Measurements from ENCODE around the gene LCE3C.
"Not testable (repeated sequence)": the region's sequence is repeated elsewhere in the genome, so short reads cannot be mapped to it uniquely, and the experiment has no call there.

LCE3C gene

DNA sequence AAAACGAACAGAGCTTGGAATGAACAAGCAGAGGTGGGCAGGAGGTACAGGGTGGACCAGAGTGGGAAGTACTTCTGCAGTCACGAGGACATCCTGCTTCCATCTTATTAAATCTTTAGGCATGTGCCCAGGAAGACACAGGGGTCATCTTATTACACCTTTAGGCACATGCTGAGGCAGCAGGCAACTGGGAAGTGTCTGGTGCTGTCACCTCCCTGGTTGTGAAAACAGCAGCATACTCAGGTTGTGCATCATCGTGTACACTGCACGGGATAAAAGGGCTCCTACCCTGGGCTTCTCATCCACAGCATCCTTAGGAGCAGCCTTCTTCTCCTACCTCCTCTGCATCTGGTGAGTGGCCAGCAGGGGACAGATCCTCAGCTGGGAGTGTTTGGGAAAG lies at the start of gene LCE3C:
LCE3C (plus strand) TSS at position 301 of the 400 bp plus-strand sequence. CDS start 498 bp downstream, outside the sequence.
- no peak for DNase-seq (ENCODE audit: low read depth in 1 of 2, low spot score in 1 of 2)

- no peak for DNase-seq (ENCODE audit: low read depth in 1 of 2, low spot score in 1 of 2)
Measured at GRCh38 chr1:152565115-152565514, 34.9 kb upstream of the LCE3C start.

DNA sequence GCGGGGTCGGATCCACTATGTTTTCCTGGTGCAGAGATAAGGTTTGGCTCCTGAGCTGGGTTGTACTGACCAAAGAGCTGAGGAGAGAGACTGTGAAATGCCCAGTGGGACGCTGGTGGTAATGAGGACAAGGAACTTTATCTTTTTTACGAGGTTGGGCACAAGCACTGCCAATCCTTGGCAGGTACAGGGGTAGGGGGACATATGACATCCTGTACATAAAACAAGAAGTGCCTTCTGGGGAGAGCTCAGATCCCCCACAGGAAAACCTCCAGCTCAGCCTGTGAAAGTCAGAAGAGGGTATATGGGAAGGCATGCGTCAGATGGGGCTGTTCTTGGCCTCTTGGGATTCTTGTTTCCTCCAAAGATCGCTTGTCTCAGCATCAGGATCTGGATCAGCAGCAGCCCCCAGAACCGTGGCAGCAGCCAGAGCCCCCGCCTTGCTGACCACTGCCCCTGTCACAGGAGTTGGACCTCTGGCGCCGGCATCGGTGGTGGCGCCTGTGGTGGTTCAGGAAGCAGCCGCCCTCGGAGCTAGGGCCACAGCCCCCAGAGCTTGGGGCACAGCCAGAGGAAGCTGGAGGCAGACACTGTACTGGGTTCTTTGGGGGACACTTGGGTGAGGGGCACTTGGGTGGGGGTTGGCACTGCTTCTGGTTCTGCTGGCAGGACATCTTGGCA lies 34.4 kb upstream of the LCE3C start:
- no peak for DNase-seq (ENCODE audit: low read depth in 1 of 2, low spot score in 1 of 2)

- no peak for DNase-seq (ENCODE audit: low read depth in 1 of 2, low spot score in 1 of 2)
Measured at GRCh38 chr1:152566681-152567080, 33.4 kb upstream of the LCE3C start, which contains the start of gene LCE3E. LCE3E (minus strand) TSS chr1:152566780; CDS start chr1:152566208, 572 bp downstream.

- DNase-seq (ENCODE audit: low read depth in 1 of 2, low spot score in 1 of 2), result no peak
Measured at GRCh38 chr1:152577168-152577567, 22.9 kb upstream of the LCE3C start.

- DNase-seq (ENCODE audit: low read depth in 1 of 2, low spot score in 1 of 2), result not testable (repeated sequence)
Measured at GRCh38 chr1:152579526-152579925, 20.5 kb upstream of the LCE3C start.

- DNase-seq (ENCODE audit: low read depth in 1 of 2, low spot score in 1 of 2), result no peak
Measured at GRCh38 chr1:152580433-152580832, 19.6 kb upstream of the LCE3C start, which contains the start of gene LCE3D. LCE3D (minus strand) TSS chr1:152580516; CDS start chr1:152579936, 580 bp downstream.

DNA sequence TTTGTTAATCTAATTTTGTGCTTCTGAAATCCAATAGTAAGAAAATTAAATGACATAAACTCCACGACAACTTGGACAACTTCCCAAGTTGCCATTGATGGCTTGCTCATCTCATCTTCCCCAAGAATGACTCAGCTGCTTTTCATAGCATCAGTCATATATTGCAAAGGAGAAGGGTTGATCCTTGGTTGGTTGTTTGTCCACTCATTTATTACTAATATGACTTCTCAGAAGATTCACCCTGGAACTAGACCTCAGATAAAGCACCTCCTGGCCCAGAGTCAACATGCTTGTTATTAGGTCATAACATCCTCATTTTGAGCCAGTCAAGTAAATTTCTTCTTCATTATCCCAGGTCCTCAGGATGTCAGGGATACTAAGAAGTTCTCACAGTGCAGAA lies 17.4 kb upstream of the LCE3C start:
- DNase-seq (ENCODE audit: low read depth in 1 of 2, low spot score in 1 of 2), result no peak

DNA sequence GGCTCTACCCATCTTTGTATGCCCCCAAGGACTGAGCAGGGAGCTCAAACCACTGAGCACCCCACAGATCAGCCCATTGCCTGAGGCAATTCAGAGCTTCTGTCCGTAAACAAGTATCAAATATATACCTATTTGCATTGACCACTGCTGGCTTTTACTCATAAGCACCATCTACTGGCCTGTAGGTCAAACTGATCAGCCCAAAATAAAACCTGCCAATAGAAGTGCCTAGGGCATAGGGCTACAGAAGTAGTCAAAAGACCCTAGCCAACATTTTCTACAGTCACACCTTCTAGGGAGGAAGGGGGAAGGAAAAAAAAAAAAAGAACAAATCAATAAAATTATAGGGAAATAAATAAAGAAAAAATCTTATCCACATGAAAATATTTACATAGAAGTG lies 14.4 kb upstream of the LCE3C start:
- no peak for DNase-seq (ENCODE audit: low read depth in 1 of 2, low spot score in 1 of 2)

DNA sequence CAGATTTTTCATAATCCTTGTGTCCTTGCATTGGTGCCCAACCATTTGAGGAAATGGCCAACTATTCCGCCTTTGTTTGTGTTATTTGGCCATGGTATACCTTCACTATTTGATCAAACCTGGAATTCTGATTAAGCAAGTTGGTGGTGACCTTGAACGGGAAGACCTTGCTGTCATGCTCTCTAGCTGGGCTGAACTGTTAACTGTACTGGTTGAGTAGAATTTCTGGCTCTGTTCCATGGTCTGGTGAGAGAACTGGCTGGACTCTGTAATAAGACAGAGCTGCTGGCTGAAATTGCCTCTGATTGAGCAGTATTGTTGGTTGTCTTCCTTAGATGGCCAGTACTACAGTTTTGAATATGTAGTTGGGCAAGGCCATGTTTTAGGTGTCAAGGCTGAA lies 3.0 kb upstream of the LCE3C start:
- DNase-seq (ENCODE audit: low read depth in 1 of 2, low spot score in 1 of 2), result no peak

- DNase-seq (ENCODE audit: low read depth in 1 of 2, low spot score in 1 of 2), result no peak
Measured at GRCh38 chr1:152613511-152613910, 13.5 kb downstream of the LCE3C start, which contains the start of gene LCE3B. LCE3B (plus strand) TSS chr1:152613811; CDS start chr1:152613811, 0 bp downstream.

DNA sequence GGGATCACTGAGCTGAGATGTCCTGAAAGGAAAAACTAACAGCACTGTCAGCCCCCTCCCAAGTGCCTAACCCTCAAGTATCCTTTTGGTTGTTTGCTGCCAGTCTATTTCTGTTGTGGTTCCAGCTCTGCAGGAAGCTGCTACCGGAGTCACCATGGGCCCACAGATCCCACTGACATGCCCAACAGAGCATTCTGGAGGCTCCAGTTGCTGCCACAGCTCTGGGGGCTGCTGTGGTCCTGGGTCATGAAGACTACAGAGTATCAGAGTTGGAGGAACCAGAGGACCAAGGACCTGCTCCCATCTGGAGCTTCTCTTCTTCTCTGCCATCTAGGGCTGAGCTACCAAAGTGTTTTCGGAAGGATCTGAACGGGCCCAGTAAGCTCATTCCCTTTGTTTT lies 22.0 kb downstream of the LCE3C start:
- no peak for DNase-seq (ENCODE audit: low read depth in 1 of 2, low spot score in 1 of 2)

GRCh38 chr1:152622803-152623202 lies 22.8 kb downstream of the LCE3C start, which contains the start of gene LCE3A:
LCE3A (minus strand) TSS chr1:152623103; CDS start chr1:152623103, 0 bp downstream.
- DNase-seq (ENCODE audit: low read depth in 1 of 2, low spot score in 1 of 2), result no peak

- DNase-seq (ENCODE audit: low read depth in 1 of 2, low spot score in 1 of 2), result no peak
Measured at GRCh38 chr1:152623203-152623844, 23.3 kb downstream of the LCE3C start.

GRCh38 chr1:152626744-152627143 lies 26.7 kb downstream of the LCE3C start:
- no peak for DNase-seq (ENCODE audit: low read depth in 1 of 2, low spot score in 1 of 2)

DNA sequence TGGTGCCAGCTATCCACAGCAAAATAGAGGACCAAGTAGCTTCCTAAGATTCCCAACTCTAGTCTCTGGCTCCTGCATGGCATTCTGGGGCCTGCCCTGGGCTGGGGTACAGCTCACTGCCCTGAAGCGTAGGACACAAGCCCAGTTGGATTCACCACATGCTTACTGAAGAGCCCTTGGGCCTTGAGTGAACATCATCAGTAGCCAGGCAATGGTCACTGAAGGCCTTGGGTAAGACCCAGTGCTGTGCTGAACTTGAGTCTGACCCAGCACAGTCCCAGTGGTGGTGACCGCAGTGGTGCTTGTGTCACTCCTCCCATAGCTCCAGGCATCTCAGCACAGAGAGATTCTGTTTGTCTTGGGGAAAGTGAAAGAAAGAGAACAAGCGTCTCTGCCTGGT lies 30.6 kb downstream of the LCE3C start:
- DNase-seq (ENCODE audit: low read depth in 1 of 2, low spot score in 1 of 2), result no peak

DNA sequence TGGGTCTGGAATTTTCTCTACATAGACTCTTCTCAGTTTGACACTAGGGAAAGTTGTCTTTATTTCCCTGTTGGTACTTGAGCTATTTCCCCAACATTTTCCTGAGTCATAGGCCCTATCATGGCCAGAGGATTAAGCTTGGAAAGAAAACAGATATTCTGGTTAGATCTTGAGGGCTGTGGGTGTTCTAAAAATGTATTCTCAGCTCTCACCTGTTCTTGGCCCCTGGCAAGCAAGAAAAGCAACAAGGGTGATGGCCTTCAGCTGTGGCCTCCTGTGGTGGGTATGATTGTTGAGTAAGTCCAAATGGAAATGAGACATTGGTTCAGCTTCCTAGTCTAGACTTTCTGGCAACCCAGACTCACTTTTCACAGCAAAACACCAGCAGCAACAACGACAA lies 40.3 kb downstream of the LCE3C start:
- DNase-seq (ENCODE audit: low read depth in 1 of 2, low spot score in 1 of 2), result no peak

GRCh38 chr1:152643945-152644344 lies 43.9 kb downstream of the LCE3C start:
- no peak for DNase-seq (ENCODE audit: low read depth in 1 of 2, low spot score in 1 of 2)

DNA sequence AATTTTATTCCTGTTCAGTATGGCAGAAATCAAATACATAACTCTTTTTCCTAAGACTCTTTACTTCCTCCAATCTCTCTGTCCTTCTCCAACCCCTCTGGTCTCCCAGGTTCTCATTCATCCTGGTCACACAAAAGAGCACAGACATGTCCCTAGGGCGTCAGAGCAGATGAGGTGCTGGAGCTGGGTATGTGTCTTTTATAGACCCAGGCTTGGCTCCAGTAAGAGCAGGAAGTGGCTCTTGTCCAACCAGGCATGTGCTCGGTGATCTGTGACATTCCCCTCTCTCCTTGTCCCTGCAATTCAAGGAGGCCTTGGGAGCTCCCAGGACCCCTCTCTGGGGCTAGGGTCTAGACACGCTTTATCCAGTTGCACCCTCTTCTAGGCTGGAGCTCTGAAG lies 45.1 kb downstream of the LCE3C start:
- DNase-seq (ENCODE audit: low read depth in 1 of 2, low spot score in 1 of 2), result no peak

DNA sequence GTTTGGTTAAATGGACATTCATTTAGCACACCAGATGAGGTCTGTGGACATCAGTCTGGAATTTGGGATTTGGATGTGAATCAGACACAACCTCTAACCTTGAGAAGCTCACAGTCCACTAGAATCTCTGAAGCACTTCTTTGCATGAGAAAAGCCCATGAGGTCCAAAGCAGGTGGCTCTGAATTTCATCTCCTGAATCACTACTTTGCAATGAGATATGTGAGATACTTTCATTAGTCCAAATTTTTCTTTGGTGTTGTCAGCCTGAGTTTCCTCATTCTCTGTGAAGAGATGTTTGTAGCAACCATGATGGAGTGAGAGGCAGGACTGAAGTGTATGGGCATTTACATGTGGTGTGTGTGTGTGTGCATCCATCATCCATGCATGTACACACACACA lies 46.6 kb downstream of the LCE3C start:
- DNase-seq (ENCODE audit: low read depth in 1 of 2, low spot score in 1 of 2), result no peak
